Limb (tissue), 2 donors: ENCODE measurements around the gene ERI3.

Experiments used
- DNase-seq, 2 donors: peaks; one replicate each; pipeline ENCODE4 v3.0.0-alpha.2; 2016; ENCODE audit errors: extremely low spot score in 2 of 2

ERI3 gene

DNA sequence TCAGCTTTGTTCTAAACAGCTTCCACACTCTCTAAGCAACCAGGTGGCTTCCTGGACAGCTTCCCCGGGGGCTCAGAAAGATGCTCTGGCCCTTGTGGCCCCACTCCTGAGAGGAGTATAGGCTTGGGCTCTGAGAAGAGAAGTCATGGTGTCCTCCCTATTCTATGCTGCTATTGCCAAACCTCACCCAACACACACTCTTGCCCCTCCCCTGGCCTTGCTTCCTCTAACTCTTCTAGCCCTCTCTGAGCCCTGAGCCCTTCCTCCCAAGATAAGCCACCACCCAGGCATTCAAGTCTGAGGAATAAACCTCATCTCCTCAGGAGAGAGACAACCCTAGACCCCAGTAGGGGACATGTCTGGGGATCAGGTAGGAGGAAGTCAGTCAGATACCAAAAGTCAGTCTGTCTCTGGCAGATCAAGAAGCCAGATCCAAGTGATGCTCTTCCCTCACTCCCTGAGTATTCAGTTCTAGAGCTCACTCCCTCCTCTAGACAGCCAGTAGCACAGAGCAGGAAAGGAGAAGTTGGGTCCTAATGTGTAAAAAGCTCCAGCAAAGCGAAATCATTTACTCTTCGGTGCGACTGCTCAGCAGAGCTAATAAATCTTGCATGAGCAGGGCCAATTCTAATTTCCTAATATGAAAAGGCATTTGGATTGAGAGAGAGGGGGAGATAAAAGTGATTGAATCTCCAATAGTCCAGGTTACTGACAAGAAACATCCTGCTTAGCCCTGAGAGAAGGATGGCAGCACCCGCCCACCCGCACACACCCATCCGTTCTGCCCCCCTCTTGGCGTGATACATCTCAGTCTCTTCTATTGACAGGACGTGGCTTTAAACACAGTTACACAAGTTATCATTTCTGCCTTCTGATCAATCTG lies 91.2 kb downstream of the ERI3 start:
- no peak for DNase-seq

DNA sequence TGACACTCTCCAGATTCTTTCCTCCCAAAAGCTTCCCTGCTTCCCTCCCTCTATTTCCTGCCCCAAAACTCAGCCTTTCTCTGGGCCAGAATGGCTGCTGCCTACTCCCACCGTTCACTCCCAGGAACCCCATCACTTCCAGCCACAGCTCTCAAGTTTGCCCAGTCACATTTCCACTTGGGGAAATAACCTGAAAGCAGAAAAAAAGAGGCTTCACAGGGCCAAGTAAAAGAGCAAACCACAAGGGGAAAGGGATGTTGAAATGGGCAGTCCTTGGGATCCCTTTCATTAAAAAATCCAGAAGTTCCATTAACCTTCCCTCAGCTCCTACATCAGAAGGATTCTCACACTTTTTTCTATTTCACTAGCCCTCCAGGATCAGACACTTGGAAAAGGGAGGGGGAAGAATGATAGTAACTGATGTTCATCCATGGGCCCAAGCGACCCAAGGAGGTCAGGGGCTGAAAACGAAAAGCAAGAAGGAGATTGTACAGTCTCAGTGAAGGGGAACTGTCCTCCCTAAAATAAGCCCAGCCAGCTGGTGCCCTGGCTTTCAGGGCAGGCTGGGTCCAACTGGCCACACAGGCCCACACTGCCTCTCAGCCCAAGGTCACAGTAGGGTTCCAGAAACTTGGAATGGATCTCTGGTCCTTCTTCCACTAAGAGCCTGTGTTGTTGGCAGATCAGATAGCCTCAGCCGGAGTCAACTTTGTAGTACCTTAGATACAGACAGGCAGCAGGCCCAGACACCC lies 92.1 kb downstream of the ERI3 start:
- DNase-seq, result no peak

DNA sequence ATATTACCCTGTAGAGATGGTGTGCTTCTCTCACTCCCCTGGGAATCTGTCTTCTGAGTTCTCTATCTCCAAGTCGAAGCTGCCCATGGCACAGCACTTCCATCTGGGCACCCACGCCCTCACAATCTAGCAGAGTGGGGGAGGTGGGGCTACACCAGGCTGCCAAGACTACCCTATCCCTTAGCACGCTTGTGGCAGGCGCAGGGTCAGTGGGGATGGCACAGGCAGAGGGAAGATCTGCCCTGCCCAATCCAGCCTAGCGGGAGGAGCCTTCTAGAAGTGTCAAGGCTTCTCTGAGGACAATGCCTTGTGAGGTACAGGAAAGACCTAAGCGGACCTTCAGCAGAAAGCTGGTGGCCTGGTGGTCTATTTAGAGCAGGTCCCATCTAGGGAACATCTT lies 92.6 kb downstream of the ERI3 start:
- no peak for DNase-seq

- DNase-seq, result no peak
Observed at GRCh38 chr1:44261962-44262361, 93.1 kb downstream of the ERI3 start.

GRCh38 chr1:44261171-44261817 lies 93.8 kb downstream of the ERI3 start:
- DNase-seq, result no peak

GRCh38 chr1:44260792-44261170 lies 94.3 kb downstream of the ERI3 start:
- no peak for DNase-seq

- no peak for DNase-seq
Observed at GRCh38 chr1:44259090-44259489, 96.0 kb downstream of the ERI3 start.

DNA sequence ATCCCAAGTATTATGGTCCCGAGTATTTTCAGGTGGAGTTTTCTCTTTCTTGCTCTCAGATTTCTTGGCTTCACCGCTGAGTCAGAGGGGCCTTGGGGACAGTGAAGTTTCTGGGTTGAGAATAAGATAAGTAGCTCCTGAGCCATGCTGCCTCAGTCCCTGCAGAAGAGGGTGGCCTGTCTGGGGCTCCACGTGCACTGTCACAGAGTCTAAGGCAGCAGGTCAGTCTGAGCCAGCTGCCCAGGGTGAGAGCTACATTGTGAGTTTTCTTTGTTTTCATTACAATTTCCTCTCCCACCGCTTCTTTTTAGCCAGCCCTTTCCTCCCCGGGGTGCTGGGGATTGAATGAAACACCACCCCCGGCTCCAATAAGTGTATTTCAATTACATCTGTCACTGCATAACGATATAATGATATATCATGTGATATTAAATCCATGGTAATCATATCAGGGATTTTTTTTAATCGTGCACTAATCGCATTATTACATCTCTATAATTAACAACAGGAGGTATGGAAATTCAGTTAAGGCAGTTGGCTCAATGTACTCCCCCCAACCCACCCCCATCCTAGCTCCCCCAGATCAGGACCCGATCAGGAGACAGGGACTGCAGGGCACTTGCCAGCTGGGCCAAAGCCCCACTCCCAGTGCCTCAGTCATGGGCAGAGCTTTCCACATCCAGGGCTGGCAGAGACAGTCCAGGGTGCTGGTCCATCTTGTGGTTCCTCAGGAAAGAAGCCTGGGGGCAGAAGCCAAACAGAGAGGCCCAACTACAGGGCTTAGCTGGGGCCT lies 98.1 kb downstream of the ERI3 start:
- no peak for DNase-seq

- DNase-seq, result no peak
Observed at GRCh38 chr1:44254392-44254910, 100.6 kb downstream of the ERI3 start.

DNA sequence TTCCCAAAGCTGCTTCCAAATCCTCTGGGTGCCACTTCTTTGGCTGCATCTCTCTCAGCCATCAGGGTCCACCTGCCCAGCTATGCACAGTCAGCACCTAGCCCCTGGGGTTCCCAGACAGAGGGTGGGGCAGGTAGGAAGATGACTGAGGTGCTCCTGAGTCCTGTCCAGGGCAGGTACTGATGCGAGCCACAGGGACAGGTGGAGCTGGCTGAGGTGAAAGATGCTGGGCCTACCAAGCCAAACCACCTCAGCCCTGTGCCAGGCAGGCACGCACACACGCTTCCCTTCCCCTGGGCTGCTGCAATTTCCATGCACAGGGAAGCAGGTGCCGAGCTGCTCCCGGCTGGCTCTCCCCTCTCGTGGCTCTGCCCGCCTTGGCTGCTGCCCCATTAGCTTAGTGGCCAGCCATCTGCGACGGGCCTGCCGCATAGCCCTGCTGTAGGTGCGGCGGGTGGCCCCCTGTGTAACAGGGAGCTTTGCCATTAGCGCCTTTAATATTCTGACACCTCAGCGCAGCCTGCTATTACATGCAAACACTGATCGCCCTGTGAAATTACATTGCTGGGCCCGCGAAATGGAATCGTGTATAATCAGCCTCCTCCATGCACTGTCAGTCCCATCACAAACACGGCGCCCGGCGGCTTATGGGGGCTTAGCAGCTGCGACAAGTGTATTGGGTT lies 102.9 kb downstream of the ERI3 start:
- no peak for DNase-seq

DNA sequence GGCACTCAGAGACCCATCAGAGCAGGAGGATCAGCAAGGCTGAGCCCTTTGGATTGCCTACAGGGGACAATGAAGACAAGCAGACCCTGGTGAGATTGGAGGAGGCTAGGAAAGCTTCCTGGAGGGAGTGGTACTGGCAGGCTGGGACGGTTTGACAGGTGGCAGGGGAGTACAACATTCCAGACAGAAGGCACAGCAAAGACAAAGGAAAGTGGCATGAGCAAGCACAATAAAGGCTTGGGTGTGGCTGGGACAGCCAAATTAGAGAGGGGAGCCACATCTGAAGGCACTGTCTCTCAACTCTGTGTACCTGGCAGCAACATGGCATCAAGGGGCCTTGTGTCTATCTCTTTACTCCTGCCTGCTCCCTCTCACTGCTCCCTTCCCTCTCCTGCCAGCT lies 103.6 kb downstream of the ERI3 start:
- DNase-seq, result no peak

DNA sequence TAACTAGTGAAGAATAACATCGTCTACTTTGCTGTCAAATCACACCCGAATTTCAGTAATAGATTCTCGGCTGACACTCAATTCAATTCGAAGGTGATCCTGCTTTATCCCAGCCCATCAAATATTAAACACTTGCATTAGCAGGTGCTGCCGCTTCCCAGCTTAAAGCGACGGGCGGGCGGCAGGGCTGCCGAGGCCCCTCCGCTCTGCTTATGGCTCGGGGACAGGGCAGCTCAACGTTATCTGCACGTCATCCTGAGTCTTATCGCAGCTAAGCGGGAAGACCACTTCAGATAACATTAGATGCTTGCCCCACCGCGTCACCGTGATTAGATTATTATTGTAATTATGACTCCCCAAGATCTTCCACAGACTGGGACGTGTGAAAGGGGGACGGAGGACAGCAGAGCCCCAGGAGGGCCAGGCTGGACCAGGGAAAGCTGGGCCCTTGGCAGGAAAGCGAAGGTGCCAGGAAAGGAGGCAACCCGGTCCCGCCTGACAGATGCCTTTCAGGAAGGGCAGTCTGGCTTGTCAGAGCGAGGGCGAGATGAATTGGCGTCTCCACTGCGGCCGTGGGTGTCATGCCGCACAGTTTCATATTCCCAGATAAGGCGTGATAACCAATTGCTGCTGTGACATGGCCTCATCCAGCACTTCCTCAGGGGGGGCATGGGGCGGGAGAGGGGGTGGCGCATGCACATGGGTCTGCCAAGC lies 104.8 kb downstream of the ERI3 start:
- no peak for DNase-seq

- DNase-seq, result peak in 1 of 2 donors; percentile 58
Observed at GRCh38 chr1:44249543-44249942, 105.5 kb downstream of the ERI3 start.

DNA sequence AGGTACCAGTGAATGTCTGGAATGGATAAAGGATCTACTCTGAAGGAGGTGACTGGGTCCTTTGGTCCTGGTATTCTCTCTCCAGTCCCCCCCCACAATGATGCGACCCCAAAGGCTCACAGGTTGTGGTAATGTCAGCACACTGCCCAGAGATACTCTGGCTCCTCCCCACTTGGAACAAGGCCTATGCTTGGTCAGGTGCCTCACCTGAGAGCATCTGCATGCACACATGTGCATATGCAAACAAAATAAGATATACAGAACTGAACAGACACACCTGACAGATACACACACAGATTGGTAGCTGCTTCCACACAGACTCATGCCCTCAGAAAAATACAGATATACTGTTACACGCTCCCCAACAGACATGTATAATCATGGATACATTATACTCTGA lies 108.3 kb downstream of the ERI3 start:
- no peak for DNase-seq

GRCh38 chr1:44244986-44245385 lies 110.1 kb downstream of the ERI3 start:
- no peak for DNase-seq

GRCh38 chr1:44243782-44244495 lies 111.1 kb downstream of the ERI3 start:
- no peak for DNase-seq

DNA sequence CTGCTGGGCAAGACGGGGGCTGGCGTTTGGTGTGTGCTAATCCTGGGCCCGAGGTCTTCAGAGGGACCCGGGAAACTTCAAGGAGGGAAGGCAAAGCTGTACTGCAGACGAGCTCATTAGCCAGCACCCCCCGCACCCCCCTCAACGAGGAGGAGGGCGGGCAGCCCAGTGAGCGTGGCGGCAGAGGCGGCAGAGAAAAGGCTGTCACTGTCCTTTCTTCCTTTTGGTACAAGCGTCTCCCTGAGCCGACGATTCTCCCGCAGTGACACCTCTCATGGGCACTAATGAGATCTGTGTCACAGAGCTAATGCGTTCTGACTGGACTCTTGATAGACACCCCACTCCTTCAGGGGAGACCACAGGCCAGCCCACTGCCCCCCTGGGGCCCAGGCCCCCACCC lies 112.3 kb downstream of the ERI3 start:
- no peak for DNase-seq

- no peak for DNase-seq
Observed at GRCh38 chr1:44240802-44241671, 114.0 kb downstream of the ERI3 start.
